GM21360 (cell line): ENCODE measurements around the gene TCTA.
A peak's percentile ranks its signal among the peaks of the same experiment; 100 is the strongest.

Source experiments
- ATAC-seq: cut with Tn5 transposase; IDR thresholded peaks from one replicate; pipeline ENCODE4 v1.9.1; 2021; ENCODE audit warnings: mild to moderate bottlenecking, moderate library complexity; ENCODE audit not compliant: unreplicated experiment

The TCTA gene

DNA sequence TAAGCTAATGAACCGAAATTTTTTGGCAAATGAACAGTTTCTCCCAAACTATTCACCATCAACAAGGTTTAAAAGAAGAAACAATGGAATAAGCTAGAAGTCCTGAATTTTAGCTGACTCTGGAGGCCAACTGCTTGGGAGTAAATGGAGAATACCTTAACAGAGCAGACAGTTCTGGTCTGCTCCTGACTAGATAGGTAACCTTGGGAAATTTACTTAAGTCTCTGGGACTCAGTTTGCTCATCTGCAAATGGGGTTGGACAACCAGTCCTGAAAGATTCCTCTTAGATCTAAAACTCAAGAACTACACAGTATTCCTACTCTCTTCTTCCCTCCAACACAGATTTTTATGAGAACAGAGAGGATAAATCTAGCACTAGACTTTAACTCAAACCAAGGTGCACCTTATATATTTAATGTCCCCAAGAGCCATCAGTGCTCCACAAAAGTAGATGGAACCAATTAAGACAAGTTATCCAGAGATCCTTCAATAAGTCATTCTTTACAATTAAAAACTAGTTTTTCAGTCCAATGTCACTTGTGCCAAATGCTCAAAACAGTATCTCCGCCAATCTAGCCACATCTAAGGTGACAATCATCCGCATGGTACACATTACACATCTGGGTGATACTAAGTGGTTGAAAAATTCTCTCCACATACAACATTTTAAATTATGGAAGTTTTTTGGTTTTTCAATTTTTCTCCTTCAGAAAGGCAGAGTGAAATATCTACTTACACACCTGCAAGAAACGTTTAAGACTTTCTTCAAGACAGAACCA, 2.0 kb upstream of the TCTA start:
- no peak for ATAC-seq

- no peak for ATAC-seq
These were observed 1.2 kb upstream of the TCTA start for GRCh38 chr3:49410846-49411534.

DNA sequence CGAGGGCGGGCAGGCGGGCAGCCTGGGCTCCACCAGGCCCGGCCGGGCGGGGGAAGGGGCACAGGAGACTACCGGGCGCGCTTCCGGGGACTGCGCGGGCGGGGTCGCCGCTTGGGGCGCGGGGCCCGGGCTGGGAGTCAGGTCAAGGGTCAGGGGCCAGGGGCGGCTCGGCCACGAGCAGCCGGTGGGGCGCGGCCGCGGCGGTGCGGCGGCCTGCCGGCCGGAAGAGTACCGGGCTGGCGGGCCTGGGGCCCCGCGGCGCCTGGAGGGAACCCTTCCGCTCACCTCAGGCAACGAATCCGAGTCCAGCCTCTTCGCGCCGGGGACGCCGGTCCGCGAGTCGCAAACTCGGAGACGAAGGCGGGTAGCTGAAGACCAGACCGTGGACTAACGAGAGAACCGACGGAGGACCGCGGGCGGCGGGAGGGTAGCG, 672 bp upstream of the TCTA start:
- peak; percentile 24 for ATAC-seq

GRCh38 chr3:49412632-49413337, 562 bp downstream of the TCTA start:
- no peak for ATAC-seq

DNA sequence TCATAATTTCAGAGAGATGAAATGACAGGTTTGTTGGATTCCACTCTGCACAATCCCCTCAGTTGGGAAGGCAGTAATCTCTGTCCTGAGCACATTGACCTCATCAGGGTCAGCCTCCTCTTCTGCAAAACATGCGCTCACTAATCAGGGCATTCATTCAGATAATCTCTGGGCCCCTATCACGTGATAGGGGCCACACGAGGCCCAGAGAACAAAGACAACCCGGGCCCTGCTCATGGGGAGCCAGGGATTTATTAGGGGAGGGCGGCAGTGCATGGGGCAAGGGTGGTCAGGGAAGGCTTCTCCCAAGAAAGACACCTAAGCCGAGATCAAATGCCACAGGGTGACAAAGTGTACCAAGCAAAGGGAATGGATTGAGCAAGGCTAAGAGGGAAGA, 1.1 kb downstream of the TCTA start:
- no peak for ATAC-seq

DNA sequence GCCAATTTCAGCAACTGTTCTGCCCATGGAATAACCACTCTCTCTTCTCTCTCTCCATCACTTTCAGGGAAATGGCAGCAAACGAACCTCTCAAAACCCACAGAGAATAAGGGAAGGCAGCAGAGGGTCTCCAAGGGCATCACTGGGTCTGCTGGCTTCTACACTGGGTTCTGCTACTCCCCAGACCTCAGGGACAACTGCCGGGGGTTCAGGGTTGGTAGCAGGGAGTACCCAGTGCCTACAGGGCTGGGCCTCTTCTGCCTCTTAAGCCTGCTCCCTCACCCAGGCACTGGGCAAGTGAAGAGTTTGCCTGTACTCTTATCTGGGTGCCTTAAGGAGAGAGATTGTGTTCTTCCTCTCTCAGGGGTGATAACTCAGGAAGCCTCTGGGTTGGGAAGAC, 2.5 kb downstream of the TCTA start:
- ATAC-seq, result no peak

DNA sequence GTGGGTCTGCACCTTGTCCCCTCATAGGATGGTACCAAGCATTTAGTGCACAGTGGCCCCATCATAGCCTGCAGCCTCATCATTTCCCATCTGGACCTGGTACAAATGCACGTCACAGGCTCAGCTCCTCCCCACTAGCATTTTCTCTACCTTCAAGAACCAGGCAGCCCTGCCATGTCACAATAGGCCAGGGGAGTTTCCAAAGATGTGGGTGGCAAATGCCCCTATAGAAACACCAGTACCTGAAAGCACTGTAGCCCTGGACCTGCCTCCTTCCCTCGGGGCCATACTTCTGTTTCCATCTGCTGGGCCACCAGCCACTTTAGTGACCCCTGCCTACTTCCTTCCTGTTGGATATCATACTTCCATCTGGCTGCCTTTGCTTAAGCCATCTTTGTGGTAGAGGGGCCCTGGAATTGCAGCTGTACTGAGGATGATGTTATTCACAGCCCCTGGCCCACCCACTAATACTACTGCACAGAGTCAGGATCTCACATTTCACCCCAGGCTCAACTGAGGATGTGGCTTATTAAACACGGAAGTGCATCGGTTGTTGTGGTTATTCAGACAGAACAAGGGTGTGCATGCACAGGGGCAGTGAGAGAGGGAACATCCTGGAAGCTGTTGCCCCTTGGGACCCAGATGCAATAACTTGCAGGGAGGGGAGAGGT, 3.8 kb downstream of the TCTA start:
- no peak for ATAC-seq

DNA sequence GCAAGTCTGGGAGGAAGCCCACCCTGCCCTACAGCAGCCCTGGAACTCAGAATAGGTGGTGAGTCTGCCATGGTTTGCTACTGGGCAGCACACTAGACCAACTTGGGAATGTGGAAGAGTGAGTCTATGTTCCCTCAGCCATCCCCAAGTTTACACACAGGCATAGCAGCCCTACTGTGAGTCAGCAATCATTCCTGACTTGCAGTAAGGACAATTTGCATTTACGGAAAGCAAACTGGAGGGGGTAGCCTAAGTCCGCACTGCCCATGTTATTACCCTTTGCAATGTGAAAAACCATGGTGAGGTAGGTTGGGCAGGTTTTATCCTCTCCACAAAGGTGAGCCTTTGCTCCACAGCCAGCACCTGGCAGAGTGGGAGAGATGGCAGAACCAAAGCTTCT, 4.6 kb downstream of the TCTA start:
- ATAC-seq, result no peak

DNA sequence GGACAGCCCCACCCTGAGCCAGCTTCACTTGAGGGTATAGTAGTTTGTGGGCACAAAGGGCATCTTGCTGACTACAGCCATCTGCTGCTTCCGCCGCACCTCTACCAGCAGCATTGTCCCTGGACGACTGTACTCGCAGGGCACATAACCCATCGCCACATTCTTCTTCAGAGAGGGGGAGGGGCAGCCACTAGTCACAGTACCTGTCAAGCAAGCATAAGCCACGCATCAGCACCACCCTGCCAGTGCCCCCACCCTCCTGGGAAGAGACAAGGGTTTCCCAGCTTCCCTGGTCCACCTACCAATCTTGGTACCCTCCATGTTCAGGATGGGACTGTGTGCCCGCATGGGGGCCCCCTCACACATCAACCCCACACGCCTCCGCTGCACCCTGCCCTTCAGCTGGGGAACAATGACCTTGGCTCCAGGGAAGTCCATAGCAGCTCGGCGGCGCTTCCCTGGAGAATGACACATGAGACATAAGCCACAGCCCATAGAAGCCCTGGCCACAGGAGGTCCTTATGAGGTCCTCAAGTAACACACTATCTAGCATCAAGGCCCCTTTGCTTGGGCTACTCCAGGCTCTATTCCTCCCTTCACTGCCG, 5.4 kb downstream of the TCTA start:
- no peak for ATAC-seq

GRCh38 chr3:49421890-49422378, 9.7 kb downstream of the TCTA start:
- ATAC-seq, result no peak

DNA sequence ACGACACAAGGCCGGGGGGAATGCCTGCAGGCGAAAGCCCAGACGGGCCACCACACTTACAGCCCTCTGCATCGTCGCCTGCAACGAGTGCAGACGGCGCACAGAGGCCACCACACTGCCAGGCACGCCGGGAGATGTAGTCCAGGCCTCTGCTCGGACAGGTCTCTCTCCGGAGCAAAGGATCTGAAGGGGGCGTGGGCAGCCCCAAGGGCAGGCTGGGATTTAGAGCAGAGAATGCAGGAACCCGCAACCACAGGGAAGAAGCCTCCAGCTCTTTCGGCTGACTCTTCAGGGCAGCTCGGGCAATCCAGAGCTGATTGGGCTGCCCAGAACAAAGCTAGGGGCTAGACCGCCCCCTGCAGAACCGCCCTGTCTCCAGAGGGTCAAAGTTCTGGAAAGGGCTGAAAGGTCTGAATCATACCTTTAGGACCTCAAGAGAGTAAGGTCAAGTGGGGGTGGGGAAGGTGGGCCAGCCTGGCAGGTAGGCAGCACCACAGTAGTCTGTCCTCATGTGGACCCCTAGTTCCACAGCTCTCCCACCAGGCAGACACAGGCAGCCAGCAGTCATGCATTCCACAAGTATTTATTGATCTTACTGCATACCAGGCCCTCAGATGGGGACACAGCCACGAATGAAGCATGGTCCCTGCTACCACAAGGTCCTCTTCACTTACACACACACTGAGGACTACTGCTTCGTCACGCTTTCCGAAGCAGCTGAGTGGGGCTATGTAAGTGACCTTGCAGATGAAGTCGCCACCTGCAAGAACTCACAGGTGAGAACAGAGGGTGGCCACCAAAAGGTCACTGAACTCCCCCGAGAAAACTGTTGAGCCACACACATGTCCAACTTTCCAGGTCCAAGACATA, 10.4 kb downstream of the TCTA start, which contains the start of gene AMT:
TSS of gene AMT (minus strand) at position 95 of the 870 bp plus-strand sequence. CDS start at position 72, 23 bp downstream.
- no peak for ATAC-seq

- ATAC-seq, result no peak
These were observed 12.6 kb downstream of the TCTA start for GRCh38 chr3:49424816-49425215.

DNA sequence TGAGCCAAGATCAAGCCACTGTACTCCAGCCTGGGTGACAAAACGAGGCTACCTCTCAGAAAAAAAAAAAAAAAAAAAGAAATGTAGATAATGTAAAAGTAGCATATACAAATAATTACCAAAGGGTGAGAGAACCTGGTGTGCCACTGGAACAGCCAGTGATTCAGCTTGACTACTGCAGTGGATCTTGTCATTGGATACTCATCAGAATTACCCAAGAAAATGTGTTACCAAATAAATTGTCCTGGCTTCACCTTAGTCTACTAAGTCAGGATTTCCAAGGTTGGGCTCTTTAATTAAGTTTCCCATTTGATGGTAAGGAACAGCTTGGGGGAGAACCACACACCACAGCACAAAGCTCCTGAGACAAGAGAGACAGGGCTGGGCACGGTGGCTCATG, 15.4 kb downstream of the TCTA start:
- no peak for ATAC-seq

DNA sequence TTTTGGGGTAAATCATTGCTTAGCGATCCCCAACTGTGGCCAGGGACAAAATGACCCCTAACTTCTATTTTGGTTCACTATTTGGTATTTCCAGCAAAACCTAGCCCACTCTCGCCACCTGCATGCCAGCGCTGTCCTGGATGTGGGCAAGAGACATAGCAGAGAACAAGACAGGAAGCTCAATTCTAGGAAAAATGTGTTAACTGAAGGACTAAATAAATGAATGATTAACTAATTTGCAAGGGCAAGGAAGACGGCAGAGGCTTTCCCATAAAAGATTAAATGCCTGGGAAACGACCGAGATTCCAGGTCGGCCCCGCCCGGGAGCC, 16.5 kb downstream of the TCTA start:
- no peak for ATAC-seq

GRCh38 chr3:49434731-49435130, 22.5 kb downstream of the TCTA start:
- no peak for ATAC-seq

DNA sequence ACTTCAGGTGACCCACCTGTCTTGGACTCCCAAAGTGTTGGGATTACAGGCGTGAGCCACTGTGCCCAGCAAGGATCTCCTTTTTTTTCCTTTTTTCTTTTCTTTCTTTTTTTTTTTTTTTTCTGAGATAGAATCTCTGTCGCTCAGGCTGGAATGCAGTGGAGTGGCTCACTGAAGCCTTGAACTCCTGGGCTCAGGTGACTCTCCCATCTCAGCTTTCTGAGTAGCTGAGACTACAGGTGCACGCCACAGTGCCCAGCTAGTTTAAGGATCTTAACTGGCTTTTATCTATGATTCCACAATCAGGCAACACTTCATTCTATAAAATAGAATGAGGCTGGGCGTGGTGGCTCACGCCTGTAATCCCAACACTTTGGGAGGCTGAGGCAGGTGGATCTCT, 33.2 kb downstream of the TCTA start:
- ATAC-seq, result no peak

DNA sequence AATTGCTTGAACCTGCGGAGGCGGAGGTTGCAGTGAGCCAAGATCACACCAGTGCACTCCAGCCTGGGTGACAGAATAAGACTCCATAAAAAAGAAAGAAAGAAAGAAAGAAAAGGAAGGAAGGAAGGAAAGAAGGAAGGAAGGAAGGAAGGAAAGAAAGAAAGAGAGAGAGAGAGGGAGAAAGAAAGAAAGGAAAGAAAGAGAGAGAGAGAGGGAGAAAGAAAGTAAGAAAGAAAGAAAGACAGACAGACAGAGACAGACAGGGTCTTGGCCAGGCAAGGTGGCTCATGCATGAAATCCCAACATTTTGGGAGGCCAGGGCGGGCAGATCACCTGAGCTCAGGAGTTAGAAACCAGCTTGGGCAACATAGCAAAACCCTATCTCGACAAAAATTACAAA, 41.4 kb downstream of the TCTA start:
- no peak for ATAC-seq

DNA sequence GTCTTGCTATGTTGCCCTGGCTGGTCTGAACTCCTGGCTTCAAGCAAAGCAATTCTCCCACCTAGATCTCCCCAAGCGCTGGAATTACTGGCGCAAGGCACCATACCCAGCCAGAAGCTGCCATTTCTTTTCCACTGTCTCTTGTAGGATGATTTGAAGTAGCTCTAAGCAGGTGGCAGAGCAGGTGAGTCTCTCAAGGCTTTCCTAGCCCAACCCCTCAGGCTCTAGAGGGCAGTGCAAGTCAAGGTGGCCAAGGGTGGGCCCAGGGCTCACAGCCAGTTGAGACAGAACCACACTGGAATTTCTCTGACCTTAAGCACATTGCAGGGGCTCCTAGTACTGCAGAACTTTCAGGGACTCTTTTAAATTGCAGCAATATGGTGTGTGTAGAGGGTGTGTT, 42.2 kb downstream of the TCTA start:
- no peak for ATAC-seq

- no peak for ATAC-seq
These were observed 42.9 kb downstream of the TCTA start for GRCh38 chr3:49454898-49455681.
